GM12891 (cell line): ENCODE data around the gene B3GNT2.

Source experiments
- POLR2A ChIP-seq: IDR thresholded peaks from 2 replicates; pipeline ENCODE4 v1.6.1; 2011; ENCODE audit warnings: low read depth, low read length, control low read depth
- POLR2AphosphoS5 ChIP-seq: IDR thresholded peaks from 2 replicates; pipeline ENCODE4 v1.6.1; 2011; ENCODE audit warnings: low read depth, low read length, control low read depth
- POU2F2 ChIP-seq: IDR thresholded peaks from 2 replicates; pipeline ENCODE4 v1.6.1; 2011; ENCODE audit warnings: low read depth, mild to moderate bottlenecking, control low read depth, low read length, moderate library complexity
- SPI1 ChIP-seq: IDR thresholded peaks from 2 replicates; pipeline ENCODE4 v1.6.1; 2011; ENCODE audit warnings: low read depth, low read length, control low read depth

- TF ChIP-seq POLR2A = no peak
- no peak for TF ChIP-seq POLR2AphosphoS5
- no peak for TF ChIP-seq SPI1
- no peak for TF ChIP-seq POU2F2
Observed at GRCh38 chr2:62217421-62217820, 21.5 kb downstream of the B3GNT2 start.
